ENCODE measurements around the gene GSS. TPM values are rescaled to one million over a fixed set of nuclear protein-coding genes. Genes with fewer than 3 reads are reported as not detected.

The GSS gene
- total and polyA plus RNA-seq, 2 of the 8 experiments (the other 6 are each of a cell fraction or from before 2014, with no cell fraction given): 34.6 to 43.2 TPM

- TF ChIP-seq CREB1 (IDR thresholded peaks at IDR 0.05) (no peak), CHD7 (IDR thresholded peaks at IDR 0.05; ENCODE audit: insufficient replicate concordance, low read length) (no peak), NRF1 (IDR thresholded peaks at IDR 0.05; ENCODE audit: low read depth, low read length) (no peak)
Measured at GRCh38 chr20:34931771-34932170, 23.8 kb downstream of the GSS start (continued).

All from H1 (cell line).